Stimulated activated CD8-positive, alpha-beta memory T cell treated with anti-CD3 and anti-CD28 coated beads, Interleukin-4, amount 100 ng/mL, for 1 hour (primary cell): ENCODE results near the gene RHOBTB3.
"Not testable (repeated sequence)": the region's sequence is repeated elsewhere in the genome, so short reads cannot be mapped to it uniquely, and the experiment has no call there.

ENCODE experiments used
- DNase-seq, 2 donors: peaks; one replicate each; pipeline ENCODE4 v3.0.0-alpha.2; 2020; ENCODE audit warnings: low read depth in 2 of 2, low spot score in 1 of 2

RHOBTB3 gene

GRCh38 chr5:95816776-95817175 is 85.6 kb downstream of the RHOBTB3 start:
- no peak for DNase-seq

GRCh38 chr5:95817430-95817829 is 86.3 kb downstream of the RHOBTB3 start:
- DNase-seq: no peak

- no peak for DNase-seq
Measured at GRCh38 chr5:95818181-95819147, 87.3 kb downstream of the RHOBTB3 start.

GRCh38 chr5:95821110-95822021 is 90.2 kb downstream of the RHOBTB3 start:
- no peak for DNase-seq

GRCh38 chr5:95822043-95822541 is 91.0 kb downstream of the RHOBTB3 start:
- no peak for DNase-seq

- no peak for DNase-seq
Measured at GRCh38 chr5:95822542-95823181, 91.5 kb downstream of the RHOBTB3 start, which contains the start of gene GLRX. Gene GLRX, minus strand, starts transcription at chr5:95822726. Its CDS starts 64 bp downstream, at chr5:95822662.

GRCh38 chr5:95823218-95823737 is 92.1 kb downstream of the RHOBTB3 start:
- DNase-seq: no peak

GRCh38 chr5:95823738-95824609 is 92.8 kb downstream of the RHOBTB3 start:
- DNase-seq: no peak

- no peak for DNase-seq
Measured at GRCh38 chr5:95824747-95825146, 93.6 kb downstream of the RHOBTB3 start.

GRCh38 chr5:95825495-95825894 is 94.4 kb downstream of the RHOBTB3 start:
- no peak for DNase-seq

GRCh38 chr5:95826949-95827891 is 96.1 kb downstream of the RHOBTB3 start:
- DNase-seq: no peak

- no peak for DNase-seq
Measured at GRCh38 chr5:95827892-95828246, 96.7 kb downstream of the RHOBTB3 start.

GRCh38 chr5:95830226-95830625 is 99.1 kb downstream of the RHOBTB3 start:
- no peak for DNase-seq

- no peak for DNase-seq
Measured at GRCh38 chr5:95832664-95833063, 101.5 kb downstream of the RHOBTB3 start.

GRCh38 chr5:95835682-95836385 is 104.7 kb downstream of the RHOBTB3 start:
- DNase-seq: no peak

GRCh38 chr5:95836544-95836943 is 105.4 kb downstream of the RHOBTB3 start:
- no peak for DNase-seq

- DNase-seq: not testable (repeated sequence)
Measured at GRCh38 chr5:95836971-95837370, 105.8 kb downstream of the RHOBTB3 start.

- DNase-seq: no peak
Measured at GRCh38 chr5:95837492-95837891, 106.4 kb downstream of the RHOBTB3 start.
